GM23338 (cell line): ENCODE results near the gene WNT6. TPM values are rescaled to one million over a fixed set of nuclear protein-coding genes. Genes with fewer than 3 reads are reported as not detected.

Experiments
- ATAC-seq: fragments of 200-7000 bp; cut with Tn5 transposase; 3 replicates; pipeline ENCODE4 v1.9.1; 2020
- DNase-seq: peaks from one replicate; pipeline ENCODE4 v3.0.0-alpha.2; 2015; ENCODE audit warnings: low spot score
- H2AFZ ChIP-seq: fragments of 200-600 bp; sonication (generic); 2 replicates; pipeline ENCODE4 v1.8.0; 2016; ENCODE audit warnings: antibody characterized with exemption, mild to moderate bottlenecking, moderate library complexity
- H3F3A ChIP-seq: fragments of 200-600 bp; sonication (generic); replicated peaks from 2 replicates; pipeline ENCODE4 v1.8.0; 2017; ENCODE audit warnings: antibody characterized with exemption, mixed run types, low read depth
- H3K27ac ChIP-seq: fragments of 200-600 bp; sonication (generic); 2 replicates; pipeline ENCODE4 v1.6.1; 2016; ENCODE audit warnings: low read depth
- H3K27me3 ChIP-seq: fragments of 200-600 bp; sonication (generic); 2 replicates; pipeline ENCODE4 v1.8.0; 2016; ENCODE audit warnings: mild to moderate bottlenecking, mixed run types, moderate library complexity; ENCODE audit not compliant: insufficient read depth
- H3K36me3 ChIP-seq: fragments of 200-600 bp; sonication (generic); 2 replicates; pipeline ENCODE4 v1.8.0; 2016; ENCODE audit warnings: mild to moderate bottlenecking; ENCODE audit not compliant: insufficient read depth
- H3K4me1 ChIP-seq: fragments of 200-600 bp; sonication (generic); 2 replicates; pipeline ENCODE4 v1.8.0; 2016; ENCODE audit warnings: mild to moderate bottlenecking, moderate library complexity; ENCODE audit not compliant: insufficient read depth
- H3K4me2 ChIP-seq: fragments of 200-600 bp; sonication (generic); 2 replicates; pipeline ENCODE4 v1.7.1; 2017; ENCODE audit warnings: mixed run types
- H3K4me3 ChIP-seq: fragments of 200-600 bp; sonication (generic); 2 replicates; pipeline ENCODE4 v1.6.1; 2016; ENCODE audit warnings: mixed run types
- H3K79me2 ChIP-seq: fragments of 200-600 bp; sonication (generic); replicated peaks from 2 replicates; pipeline ENCODE4 v1.8.0; 2017; ENCODE audit warnings: mild to moderate bottlenecking; ENCODE audit not compliant: insufficient read depth
- H3K9me2 ChIP-seq: fragments of 200-600 bp; sonication (generic); 2 replicates; pipeline ENCODE4 v1.8.0; 2017; ENCODE audit not compliant: insufficient read depth
- H4K20me1 ChIP-seq: fragments of 200-600 bp; sonication (generic); replicated peaks from 2 replicates; pipeline ENCODE4 v1.8.0; 2017; ENCODE audit warnings: mild to moderate bottlenecking; ENCODE audit not compliant: insufficient read depth
- H3K27ac Mint-ChIP-seq: 2 replicates; pipeline ENCODE4 v1.8.0; 2020; ENCODE audit warnings: inconsistent platforms, mild to moderate bottlenecking, moderate library complexity, mixed read lengths
- H3K27me3 Mint-ChIP-seq: 3 replicates; pipeline ENCODE4 v1.8.0; 2022; ENCODE audit warnings: low read depth, mild to moderate bottlenecking, moderate library complexity, mixed read lengths, inconsistent platforms; ENCODE audit not compliant: insufficient read depth, poor library complexity
- H3K36me3 Mint-ChIP-seq: 3 replicates; pipeline ENCODE4 v1.8.0; 2021; ENCODE audit warnings: low read depth, mild to moderate bottlenecking, inconsistent platforms, moderate library complexity, mixed read lengths
- H3K4me1 Mint-ChIP-seq: 3 replicates; pipeline ENCODE4 v1.8.0; 2020; ENCODE audit warnings: mild to moderate bottlenecking, inconsistent platforms, mixed read lengths
- H3K4me3 Mint-ChIP-seq: 3 replicates; pipeline ENCODE4 v1.8.0; 2021; ENCODE audit warnings: moderate library complexity, mild to moderate bottlenecking, inconsistent platforms, mixed read lengths
- H3K9me3 Mint-ChIP-seq: 3 replicates; pipeline ENCODE4 v1.8.0; 2020; ENCODE audit warnings: moderate library complexity, mild to moderate bottlenecking, inconsistent platforms, mixed read lengths
- CREB1 ChIP-seq: fragments of 250-450 bp; sonication (Bioruptor Pico); IDR thresholded peaks from 2 replicates; pipeline ENCODE4 v1.5.0; 2020; ENCODE audit warnings: low read depth, mild to moderate bottlenecking, moderate library complexity
- CTCF ChIP-seq, 2 experiments: fragments of 200-600 bp in 1 of 2; sonication (generic) in 1 of 2; conservative IDR thresholded peaks; 2 replicates each; pipeline versions ENCODE4 v1.5.1 to v1.6.1; 2016 to 2017; ENCODE audit warnings: antibody characterized with exemption in 2 of 2, low read depth in 2 of 2, mild to moderate bottlenecking in 2 of 2, moderate library complexity in 1 of 2
- ETS1 ChIP-seq: IDR thresholded peaks from 2 replicates; pipeline ENCODE4 v1.6.1; 2016; ENCODE audit warnings: antibody characterized with exemption
- EZH2 ChIP-seq: fragments of 200-600 bp; sonication (generic); IDR thresholded peaks from one replicate; pipeline ENCODE4 v1.8.0; 2017; ENCODE audit warnings: antibody characterized with exemption, mild to moderate bottlenecking, low read depth; ENCODE audit not compliant: unreplicated experiment
- EZH2phosphoT487 ChIP-seq: fragments of 200-600 bp; sonication (generic); IDR thresholded peaks from one replicate; pipeline ENCODE4 v1.8.1; 2018; ENCODE audit warnings: antibody characterized with exemption; ENCODE audit not compliant: unreplicated experiment
- JUNB ChIP-seq: IDR thresholded peaks from one replicate; pipeline ENCODE4 v1.6.1; 2016; ENCODE audit warnings: antibody characterized with exemption; ENCODE audit not compliant: unreplicated experiment
- NANOG ChIP-seq: IDR thresholded peaks from 2 replicates; pipeline ENCODE4 v1.6.1; 2016; ENCODE audit warnings: antibody characterized with exemption, borderline replicate concordance
- POLR2AphosphoS5 ChIP-seq: IDR thresholded peaks from 2 replicates; pipeline ENCODE4 v1.6.1; 2016; ENCODE audit warnings: antibody characterized with exemption, low read depth
- STAT1 ChIP-seq: IDR thresholded peaks from one replicate; pipeline ENCODE4 v1.6.1; 2016; ENCODE audit warnings: antibody characterized with exemption; ENCODE audit not compliant: unreplicated experiment
- ZNF114 ChIP-seq: fragments of 250-450 bp; sonication (Bioruptor Pico); IDR thresholded peaks from 2 replicates; pipeline ENCODE4 v1.5.0; 2020; ENCODE audit warnings: mild to moderate bottlenecking, moderate library complexity
- ZNF331 ChIP-seq: fragments of 250-450 bp; sonication (Bioruptor Pico); IDR thresholded peaks from 2 replicates; pipeline ENCODE4 v1.5.0; 2020; ENCODE audit warnings: low read depth, mild to moderate bottlenecking, moderate library complexity
- polyA plus RNA-seq: library from polyadenylated mRNA; unstranded; fragments of >200 nt; fragmentation: Nextera tagmentation; extraction: Ambion mirVana; gene quantifications from 2 replicates; pipeline ENCODE4 v1.2.1, GENCODE V29; 2016
- total RNA-seq: library from RNA; depleted of rRNA; stranded (reverse); fragments of >200 nt; shearing (Covaris generic); gene quantifications from 2 replicates; pipeline ENCODE4 v1.2.3, GENCODE V29; 2014
- TF ChIP-seq, protein P1 (sequence below): IDR thresholded peaks from one replicate; pipeline ENCODE4 v1.6.1; 2018; ENCODE audit warnings: antibody characterized with exemption; ENCODE audit not compliant: unreplicated experiment

The WNT6 gene
- total and polyA plus RNA-seq, 2 experiments from 2014 or later: not detected

GRCh38 chr2:218889937-218890336, 30.3 kb downstream of the WNT6 start:
- Histone ChIP-seq H3K4me2 (no peak overlapping the region), H3F3A (no peaks in the 10 kb centered on the region), H3K79me2 (no peaks in the 10 kb centered on the region), H2AFZ (no peak overlapping the region), H3K27me3 (peaks cover 100% of the 10 kb centered on the region), H3K9me2 (no peaks in the 10 kb centered on the region), H4K20me1 (peaks cover 11% of the 10 kb centered on the region), H3K27ac (no peak overlapping the region), H3K4me1 (peaks cover 7% of the 10 kb centered on the region; the same call in 1 of the 2 replicates), H3K4me3 (no peak overlapping the region), H3K36me3 (no peaks in the 10 kb centered on the region)
- H3K4me1 Mint-ChIP-seq: peaks cover 17% of the 10 kb centered on the region
- H3K36me3 Mint-ChIP-seq: no peaks in the 10 kb centered on the region; the same call in 2 of the 3 replicates
- no peak for ATAC-seq
- DNase-seq: no peak
- peaks cover 92% of the 10 kb centered on the region for H3K27me3 Mint-ChIP-seq
- no peaks in the 10 kb centered on the region for H3K9me3 Mint-ChIP-seq
- TF ChIP-seq EZH2 (peak; percentile 42), ETS1 (no peak), POLR2AphosphoS5 (no peak), NANOG (no peak), ZNF114 (CRISPR knock-in tag) (no peak), CREB1 (CRISPR knock-in tag) (no peak), EZH2phosphoT487 (no peak), CTCF (conservative IDR thresholded peaks at IDR 0.05; ENCODE audit: low read depth in 2 of 2) (no peak)
- no peak overlapping the region for H3K4me3 Mint-ChIP-seq
- H3K27ac Mint-ChIP-seq: no peak overlapping the region

DNA sequence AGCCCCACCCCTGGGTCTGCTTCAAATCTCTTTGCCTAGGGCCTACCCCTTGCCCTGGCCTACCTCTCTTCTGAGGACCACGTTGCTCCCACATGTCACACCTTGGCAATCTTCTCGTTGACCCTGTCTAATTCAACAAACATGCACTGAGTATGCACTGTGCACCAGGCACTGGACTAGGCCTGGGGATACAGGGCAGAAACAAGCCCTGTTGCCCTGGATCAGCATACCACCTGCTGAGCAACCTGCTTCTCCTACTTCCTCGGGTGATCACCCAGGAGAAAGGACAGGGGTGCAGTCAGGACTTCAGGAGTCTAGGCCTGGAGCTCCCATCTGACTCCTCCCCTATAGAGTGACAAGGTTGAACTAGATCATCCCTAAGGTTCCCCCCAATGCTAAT, 30.8 kb downstream of the WNT6 start:
- H3K4me2 ChIP-seq: no peak overlapping the region
- no peak for ATAC-seq
- peaks cover 11% of the 10 kb centered on the region for H3K4me1 ChIP-seq
- Mint-ChIP-seq H3K4me1 (peaks cover 20% of the 10 kb centered on the region), H3K36me3 (no peaks in the 10 kb centered on the region; the same call in 2 of the 3 replicates), H3K4me3 (no peak overlapping the region), H3K27me3 (peaks cover 92% of the 10 kb centered on the region), H3K27ac (no peak overlapping the region), H3K9me3 (no peaks in the 10 kb centered on the region)
- peaks cover 100% of the 10 kb centered on the region for H3K27me3 ChIP-seq
- no peaks in the 10 kb centered on the region for H3K9me2 ChIP-seq
- H2AFZ ChIP-seq: no peak overlapping the region
- H3K4me3 ChIP-seq: no peak overlapping the region
- no peaks in the 10 kb centered on the region for H3F3A ChIP-seq
- no peaks in the 10 kb centered on the region for H3K79me2 ChIP-seq
- peaks cover 11% of the 10 kb centered on the region for H4K20me1 ChIP-seq
- no peaks in the 10 kb centered on the region for H3K36me3 ChIP-seq
- DNase-seq: no peak
- no peak overlapping the region for H3K27ac ChIP-seq
- no peak for TF ChIP-seq ZNF331
- TF ChIP-seq STAT1: no peak
- TF ChIP-seq ETS1: no peak
- TF ChIP-seq, protein P1, sequence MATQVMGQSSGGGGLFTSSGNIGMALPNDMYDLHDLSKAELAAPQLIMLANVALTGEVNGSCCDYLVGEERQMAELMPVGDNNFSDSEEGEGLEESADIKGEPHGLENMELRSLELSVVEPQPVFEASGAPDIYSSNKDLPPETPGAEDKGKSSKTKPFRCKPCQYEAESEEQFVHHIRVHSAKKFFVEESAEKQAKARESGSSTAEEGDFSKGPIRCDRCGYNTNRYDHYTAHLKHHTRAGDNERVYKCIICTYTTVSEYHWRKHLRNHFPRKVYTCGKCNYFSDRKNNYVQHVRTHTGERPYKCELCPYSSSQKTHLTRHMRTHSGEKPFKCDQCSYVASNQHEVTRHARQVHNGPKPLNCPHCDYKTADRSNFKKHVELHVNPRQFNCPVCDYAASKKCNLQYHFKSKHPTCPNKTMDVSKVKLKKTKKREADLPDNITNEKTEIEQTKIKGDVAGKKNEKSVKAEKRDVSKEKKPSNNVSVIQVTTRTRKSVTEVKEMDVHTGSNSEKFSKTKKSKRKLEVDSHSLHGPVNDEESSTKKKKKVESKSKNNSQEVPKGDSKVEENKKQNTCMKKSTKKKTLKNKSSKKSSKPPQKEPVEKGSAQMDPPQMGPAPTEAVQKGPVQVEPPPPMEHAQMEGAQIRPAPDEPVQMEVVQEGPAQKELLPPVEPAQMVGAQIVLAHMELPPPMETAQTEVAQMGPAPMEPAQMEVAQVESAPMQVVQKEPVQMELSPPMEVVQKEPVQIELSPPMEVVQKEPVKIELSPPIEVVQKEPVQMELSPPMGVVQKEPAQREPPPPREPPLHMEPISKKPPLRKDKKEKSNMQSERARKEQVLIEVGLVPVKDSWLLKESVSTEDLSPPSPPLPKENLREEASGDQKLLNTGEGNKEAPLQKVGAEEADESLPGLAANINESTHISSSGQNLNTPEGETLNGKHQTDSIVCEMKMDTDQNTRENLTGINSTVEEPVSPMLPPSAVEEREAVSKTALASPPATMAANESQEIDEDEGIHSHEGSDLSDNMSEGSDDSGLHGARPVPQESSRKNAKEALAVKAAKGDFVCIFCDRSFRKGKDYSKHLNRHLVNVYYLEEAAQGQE: no peak
- no peak for TF ChIP-seq CREB1 (CRISPR knock-in tag)
- no peak for TF ChIP-seq CTCF (conservative IDR thresholded peaks at IDR 0.05; ENCODE audit: low read depth in 2 of 2)
- TF ChIP-seq JUNB: no peak
- TF ChIP-seq EZH2phosphoT487: no peak
- TF ChIP-seq NANOG: no peak
- TF ChIP-seq EZH2: no peak
- TF ChIP-seq POLR2AphosphoS5: no peak
